Measurements from ENCODE around the gene TUBA1B.

TUBA1B gene

DNA sequence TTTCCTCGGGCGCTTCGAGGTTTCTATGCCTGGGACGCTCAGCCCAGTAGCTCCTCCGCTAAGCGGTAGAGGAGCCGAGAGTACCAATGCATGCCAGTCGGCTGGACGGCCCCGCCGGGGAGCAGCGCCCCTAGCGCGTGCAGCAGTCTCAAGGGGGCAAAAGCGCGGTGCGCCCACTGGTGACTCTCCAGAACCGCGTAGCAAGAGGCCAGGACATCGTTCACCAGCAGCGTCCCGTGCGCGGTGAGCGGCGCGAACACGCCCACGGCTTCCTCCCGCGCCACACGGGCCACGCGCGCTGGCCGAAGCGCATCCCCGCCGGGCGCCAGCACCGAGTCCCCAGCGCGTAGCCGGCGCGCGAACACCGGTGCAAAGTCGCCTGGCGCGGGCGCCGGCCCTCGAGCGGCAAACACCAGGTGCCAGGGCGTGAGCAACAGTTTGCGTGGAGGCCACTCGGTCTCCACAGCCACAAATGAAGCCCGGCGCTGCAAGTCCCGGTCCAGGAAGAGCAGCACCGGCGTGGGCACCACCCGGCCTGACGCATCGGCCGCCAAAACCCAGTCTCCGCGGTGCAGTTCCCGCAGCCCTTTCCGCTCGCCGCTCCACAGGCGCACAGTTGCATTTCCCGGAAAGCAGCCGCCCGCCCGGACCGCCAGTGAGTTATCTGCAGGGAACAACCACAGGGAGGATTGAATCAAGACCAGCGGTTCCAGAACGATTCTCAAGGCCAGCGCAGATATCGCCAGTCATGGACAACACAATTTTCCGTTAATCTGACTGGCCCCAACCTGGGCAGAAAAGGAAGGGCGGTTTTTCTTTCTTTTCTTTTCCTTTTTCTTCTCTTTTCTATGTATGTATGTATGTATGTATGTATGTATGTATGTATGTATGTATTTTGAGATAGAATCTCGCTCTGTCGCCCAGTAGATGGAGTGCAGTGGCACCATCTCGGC is 41.1 kb downstream of the TUBA1B start:
- no peak for DNase-seq (ENCODE audit: low read depth)

DNA sequence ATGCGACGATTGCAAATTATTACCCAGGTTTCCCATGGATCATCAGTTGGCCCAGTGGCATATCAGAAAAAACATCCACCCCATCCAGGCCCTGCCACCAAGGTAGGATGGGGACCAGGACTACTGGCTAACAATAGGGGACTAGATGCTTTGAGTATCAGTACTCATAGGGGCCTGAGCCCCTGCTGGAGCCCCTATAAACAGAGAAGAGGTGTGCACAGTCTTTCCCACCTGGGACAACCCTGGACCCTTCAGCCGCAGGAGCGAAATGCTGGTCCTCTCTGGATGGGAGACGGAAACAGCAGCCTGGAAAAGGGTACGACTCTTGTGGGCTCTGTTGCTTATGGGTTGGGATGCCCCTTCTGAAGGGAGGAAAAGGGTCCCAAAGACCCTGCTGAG is 42.3 kb downstream of the TUBA1B start:
- no peak for DNase-seq (ENCODE audit: low read depth)

DNA sequence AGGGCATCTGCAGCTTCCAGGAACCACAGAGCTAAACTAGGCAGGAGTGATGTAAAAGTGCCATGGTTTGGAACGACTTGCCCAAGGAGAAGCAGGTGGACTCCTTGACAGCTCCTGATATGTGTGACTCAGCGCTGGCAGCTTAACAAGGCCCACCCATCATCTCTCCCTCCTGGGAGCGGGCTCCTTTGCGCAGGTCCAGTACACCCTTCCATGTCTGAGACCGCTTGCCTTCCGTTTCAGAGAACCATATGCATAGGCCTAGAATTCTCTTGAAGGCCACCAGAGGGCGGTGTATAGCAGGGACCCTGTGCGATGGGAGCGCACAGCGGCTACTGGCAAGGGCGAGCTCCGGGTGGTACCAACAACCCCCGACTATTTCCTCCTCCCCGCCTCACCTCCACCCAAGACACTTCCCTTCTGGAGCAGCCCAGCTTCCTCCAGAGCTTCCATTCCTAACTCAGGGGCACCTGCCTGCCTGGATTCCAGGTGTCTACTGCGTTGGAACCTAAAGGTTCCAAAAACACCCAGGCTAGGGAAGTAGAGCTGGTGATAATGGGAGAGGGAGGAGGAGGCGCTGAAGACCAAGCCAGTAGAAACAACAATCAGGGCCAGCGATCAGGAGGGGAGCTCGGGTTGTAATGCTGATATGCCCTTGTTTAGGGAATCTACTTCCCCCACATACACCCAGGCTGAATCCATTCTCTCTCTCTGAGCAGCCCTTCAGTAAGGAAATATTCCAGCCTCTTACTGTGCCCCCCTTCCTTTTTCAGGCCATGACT is 42.9 kb downstream of the TUBA1B start:
- peak; percentile 61 for DNase-seq (ENCODE audit: low read depth)

DNA sequence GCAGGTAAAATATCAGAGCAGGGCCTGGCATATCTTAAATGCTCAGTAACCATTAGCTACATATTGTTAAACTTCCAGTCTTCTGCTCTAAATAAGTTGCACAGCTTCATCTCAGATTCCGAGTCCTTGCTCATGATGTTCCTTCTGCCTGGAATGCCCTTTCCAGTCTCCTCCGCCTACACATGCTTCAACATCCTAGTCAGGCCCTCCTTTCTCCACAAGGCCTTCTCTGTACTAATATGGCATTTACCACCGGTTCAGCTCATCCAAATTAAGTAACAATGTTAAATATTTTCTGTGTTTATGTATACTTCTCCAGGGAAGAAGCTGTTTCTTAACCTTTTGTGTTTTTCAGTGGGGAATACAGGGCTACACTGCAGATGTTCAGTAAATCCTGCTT is 45.1 kb downstream of the TUBA1B start:
- DNase-seq (ENCODE audit: low read depth), result no peak

DNA sequence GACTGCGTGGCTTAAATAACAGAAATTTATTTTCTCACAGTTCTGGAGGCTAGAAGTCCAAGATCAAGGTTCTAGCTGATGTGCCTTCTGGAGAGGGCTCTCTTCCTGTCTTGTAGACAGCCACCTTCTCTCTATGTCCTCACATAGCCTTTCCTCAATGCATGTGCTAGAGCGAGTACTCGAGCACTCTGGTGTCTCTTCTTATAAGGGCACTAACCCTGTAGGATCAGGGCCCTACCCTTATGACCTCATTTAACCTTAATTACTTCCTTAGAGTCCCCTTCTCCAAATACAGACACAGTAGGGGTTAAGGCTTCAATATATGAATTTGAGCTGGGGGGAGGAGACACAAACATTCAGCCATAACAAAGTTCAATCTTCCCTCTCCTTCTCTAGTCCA is 46.8 kb downstream of the TUBA1B start:
- DNase-seq (ENCODE audit: low read depth), result no peak

DNA sequence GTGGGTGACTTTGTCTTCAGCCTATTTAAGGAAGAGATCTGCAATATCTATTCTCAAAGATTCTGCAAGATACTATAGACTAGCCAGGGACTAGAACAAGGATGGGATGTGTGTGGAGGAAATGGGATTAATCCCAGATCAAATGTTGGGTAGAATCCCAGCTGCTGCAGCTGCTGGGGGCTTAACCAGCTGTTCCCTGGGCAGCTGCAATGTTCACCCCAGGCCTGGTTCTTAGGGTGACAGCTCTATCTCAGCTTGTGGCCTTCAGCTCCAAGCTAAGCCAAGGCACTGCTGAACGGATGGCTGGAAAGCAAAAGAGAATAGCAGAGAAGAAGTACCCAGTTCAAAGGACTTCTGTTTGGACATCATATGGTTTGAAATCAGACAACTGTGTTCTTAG is 51.4 kb downstream of the TUBA1B start:
- no peak for DNase-seq (ENCODE audit: low read depth)
